NCI-H69 (cell line): ENCODE measurements around the gene PGBD5.

ENCODE experiments used
- DNase-seq: peaks from one replicate; lab custom pipeline; 2025; lab: John Stamatoyannopoulos, UW

Gene PGBD5

DNA sequence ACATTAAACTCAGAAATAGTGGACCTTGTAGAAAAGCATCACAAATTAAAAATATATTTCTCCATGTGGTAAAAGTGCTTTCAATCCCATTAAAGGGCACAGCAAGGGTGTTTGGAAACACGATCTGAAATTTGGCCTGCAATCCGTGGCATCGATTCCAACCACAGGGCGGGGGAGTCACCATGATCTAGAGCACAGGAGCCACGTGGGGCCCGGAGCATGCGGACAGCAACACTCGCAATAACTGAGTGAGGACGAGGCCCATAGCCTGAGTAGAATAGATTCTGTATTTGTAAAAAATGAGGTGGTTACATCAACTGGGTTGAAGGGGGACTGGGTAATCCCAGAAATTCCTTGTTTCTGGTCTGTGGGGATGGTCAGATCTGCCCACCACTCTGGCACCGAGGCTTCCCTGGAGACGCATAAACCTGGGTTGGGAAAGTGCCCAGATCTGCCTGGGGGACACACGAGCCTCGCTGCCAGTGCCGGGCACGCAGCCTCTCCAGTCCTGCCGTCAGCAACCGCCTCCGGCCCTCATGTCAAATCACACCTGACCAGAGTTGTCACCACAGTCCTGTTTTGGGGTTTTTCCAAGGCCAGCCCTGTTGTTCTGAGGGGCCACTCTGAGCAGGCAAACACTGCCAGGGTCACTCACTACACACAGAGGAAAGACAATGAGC lies 104.3 kb downstream of the PGBD5 start:
- DNase-seq, result no peak

DNA sequence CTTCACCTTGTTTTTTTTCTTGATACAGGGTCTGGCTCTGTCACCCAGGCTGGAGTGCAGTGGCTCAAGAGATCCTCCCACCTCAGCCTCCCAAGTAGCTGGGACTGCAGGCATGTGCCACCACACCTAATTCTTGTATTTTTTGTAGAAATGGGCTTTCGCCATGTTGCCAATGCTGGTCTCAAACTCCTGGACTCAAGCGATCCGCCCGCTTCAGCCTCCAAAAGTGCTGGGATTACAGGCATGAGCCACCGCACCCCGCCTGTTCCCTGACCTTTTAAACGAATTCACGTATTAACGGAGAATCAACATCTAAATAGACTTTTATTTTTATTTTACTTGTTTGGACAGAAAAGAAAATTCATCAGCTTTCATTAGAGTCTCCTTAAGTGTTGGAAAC lies 104.8 kb downstream of the PGBD5 start:
- no peak for DNase-seq

DNA sequence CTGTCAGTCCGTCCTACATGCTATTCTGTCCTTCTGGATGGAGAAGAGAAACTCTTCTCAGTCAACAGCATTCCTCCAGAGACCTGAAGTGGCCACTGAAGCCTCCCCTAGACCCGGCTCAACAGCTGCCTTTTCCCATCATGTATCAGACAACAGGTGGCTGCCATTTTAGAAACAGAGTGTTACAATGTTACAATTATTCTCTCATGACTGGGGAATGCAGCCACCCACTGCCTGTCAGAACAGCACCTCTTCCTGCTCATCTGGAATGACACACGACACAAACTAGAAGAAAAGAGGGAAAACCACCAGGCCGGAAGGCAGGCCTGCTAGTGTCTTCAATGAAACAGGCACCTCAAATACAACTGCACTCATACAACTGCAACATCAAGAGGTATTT lies 105.3 kb downstream of the PGBD5 start:
- DNase-seq, result no peak

DNA sequence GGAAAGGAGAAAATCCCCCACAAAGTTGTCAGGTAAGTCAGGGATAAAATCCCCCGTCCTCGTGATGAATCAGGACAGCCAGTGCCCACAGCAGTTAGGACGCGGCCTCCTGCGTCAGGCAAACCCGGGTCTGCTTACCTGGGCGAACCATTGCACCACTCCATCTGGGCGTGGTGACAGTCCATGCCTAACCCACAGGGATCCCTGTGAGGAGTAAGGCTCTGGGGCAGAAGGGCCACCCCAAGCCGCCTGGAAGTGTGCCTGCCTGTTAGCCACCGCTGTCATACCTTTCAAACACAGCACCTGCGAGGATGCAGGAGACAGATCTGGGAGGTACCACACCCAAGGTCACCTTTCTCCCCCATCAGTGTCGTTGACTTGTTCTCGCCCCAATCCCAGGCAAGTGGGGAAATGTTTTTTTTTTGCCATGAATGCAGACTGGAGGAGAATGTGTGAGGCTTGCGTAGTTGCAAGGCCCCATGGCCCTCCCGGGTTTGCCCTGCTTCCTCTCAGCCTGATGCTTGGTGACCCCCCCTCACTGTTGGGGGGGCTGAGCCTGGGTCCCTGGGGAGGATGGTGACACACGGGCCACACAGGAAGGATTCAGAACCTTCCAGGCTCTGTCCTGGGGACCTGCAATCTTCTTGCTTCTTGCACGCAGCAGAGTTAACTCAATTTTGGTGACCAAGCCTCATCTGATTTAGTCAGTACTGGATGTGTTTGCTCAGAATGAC lies 107.0 kb downstream of the PGBD5 start:
- no peak for DNase-seq

DNA sequence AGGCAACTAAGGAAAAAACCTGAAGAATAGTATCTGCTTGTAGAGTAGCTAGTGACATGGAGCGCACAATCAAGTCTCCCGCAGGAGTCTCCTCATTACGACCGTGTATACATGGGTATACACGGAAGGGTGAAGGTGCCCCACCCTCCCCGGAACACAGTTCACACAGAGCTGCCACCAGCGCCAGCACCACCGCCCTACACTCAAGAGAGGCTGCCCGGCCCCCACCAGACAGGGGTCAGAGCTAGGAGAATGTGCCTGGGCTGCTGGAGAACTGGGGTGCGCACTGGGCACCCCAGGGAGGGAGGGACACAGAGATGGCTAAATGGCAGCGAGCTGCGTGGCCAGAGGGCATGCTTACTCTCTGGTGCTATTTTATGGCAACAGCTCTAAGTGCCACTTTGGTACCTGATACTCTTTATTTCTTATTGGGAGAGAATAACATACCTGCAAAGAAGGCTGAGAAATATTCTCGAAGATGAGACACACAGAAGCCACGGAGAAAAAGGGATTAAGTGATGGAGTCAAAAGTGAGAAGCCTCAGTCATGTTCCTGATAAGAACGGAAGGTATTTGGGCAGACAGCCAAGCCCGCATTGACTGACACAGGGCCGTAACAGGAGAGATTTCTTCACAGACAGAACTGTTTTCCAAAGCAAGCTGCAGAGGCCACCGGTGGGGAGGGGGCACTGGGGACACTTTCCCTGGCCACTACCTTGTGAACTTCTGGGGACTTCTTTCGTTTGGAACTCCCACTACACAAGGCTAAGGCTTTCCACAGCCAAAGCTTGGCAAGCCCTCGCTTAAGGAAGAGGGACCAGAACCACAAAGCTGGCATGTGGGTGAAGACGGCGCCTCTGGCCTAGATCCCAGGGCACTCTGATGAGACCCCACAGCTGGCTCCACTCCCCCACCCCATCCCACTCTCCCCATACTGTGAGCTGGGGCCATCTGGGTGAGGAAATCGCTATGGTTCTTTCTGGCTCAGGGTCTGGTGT lies 108.0 kb downstream of the PGBD5 start:
- DNase-seq, result peak; percentile 12

DNA sequence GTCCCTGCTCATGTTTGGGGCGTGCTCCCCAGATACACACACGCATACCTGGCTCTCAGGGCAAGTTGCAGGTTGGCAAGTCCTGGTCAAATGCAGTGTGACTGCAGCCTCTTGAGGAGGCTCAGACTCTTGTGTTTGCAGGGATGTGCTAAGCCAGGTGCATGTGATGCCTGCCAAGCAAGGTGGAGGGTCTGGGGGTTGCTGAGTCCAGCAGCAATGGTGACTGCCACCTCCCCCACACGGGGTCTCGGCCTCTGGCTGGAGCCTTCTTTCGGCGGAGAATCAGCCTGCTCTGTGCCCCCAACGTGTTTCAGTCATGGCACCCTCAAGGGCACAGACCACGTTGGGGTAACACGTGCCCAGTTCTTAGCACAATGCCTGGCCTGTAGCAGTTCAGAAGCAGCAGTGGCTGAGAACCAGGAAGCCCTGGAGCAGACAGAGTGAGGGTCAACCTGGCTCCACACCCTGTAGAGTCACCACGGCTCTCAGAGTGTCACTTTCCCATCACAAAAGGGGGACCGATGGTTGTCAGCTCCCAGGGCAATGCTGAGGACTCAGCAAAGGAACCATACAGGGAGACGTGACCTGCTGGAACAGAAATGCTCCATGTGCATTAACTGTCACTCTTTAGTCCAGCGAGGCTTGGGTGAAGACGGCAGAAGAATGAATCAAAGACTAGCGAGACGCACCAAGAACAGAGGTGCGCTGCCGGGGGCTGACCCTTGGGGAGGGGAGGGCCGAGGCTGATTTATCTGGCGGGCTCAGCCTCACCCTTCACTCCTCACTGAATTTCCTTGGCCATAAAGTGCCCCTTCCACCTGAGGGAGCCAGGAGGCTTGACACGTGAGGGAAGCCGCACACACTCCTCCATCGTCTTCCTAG lies 109.0 kb downstream of the PGBD5 start:
- DNase-seq, result no peak

DNA sequence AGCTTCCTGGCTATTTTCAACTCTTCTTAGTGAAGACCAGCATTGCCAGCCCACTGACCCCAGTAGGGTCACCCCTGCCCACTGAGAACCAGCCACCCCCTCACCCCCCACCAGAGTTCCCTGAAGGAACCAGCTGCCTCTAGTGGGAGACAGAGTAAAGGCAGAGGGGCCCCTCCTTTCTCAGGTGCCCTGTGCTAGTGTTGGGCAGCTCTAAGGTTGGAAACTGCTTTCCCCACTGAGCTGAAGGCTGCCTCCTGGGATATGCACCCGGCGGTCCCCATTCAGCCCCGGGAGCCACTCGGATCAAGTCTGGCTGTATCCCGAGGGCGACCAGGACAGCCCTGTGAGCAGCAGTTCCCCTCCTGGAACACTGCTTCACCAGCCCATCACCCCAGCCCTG lies 111.0 kb downstream of the PGBD5 start:
- DNase-seq, result no peak

DNA sequence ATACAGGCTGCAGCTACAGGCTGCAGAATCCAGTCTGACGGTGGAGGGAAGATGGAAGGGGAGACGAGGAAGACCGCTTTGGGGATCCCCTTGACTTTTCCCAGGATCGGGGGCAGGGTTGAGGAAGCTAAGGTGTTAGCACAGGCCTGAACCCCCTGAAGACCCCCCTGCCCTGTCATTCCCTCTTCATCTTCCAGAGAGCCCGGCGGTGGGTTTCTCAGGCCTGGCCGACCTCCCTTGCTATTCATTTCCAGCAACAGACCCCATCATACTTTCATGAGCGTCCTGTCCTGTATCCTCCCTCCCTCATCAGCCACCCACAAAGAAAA lies 112.0 kb downstream of the PGBD5 start:
- DNase-seq, result no peak

DNA sequence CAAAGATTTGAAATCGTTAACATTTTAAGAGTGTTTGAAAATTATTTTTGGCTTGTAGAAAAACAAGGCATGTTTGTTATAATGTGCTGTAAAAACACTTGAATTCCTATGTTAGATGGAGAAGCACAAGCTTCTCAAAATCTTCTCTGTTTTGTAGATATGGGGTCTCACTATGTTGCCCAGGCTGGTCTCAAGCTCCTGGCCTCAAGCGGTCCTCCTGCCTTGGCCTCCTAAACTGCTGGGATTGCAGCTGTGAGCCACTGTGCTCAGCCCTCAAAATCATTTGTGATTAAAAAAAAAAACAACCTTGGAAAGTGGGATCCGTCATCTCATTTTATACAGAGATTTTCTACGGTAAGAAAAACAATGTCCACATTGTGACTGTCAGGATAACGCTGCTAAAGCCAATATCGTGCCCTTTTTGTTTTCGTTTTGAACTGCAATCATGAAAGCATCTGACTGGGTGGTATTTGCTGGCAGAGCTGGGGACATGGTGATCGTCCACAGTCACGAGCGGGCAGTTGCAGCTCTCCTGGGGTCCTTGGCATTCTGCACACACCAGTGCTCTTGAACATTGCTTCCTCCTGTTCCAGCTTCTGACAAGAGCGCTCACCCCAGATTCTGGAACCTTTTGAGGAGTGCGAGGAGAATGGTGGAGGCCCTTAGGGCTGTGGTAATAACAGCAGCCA lies 112.5 kb downstream of the PGBD5 start:
- no peak for DNase-seq

DNA sequence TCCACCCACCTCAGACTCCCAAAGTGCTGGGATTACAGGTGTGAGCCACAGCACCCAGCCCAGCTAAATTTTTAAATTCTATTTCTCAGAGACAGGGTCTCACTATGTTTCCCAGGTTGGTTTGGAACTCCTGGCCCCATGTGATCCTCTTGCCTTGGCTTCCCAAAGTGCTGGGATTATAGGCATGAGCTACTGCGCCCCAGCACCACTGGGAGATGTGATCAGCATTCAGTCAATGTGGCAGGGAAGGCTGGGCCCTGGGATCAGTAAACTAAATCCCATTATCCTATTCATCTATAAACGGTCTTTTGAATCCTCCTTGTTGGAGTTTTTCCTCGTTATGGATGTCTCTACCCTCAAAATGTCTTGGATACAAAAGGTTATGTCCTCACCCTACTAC lies 113.5 kb downstream of the PGBD5 start:
- DNase-seq, result no peak

DNA sequence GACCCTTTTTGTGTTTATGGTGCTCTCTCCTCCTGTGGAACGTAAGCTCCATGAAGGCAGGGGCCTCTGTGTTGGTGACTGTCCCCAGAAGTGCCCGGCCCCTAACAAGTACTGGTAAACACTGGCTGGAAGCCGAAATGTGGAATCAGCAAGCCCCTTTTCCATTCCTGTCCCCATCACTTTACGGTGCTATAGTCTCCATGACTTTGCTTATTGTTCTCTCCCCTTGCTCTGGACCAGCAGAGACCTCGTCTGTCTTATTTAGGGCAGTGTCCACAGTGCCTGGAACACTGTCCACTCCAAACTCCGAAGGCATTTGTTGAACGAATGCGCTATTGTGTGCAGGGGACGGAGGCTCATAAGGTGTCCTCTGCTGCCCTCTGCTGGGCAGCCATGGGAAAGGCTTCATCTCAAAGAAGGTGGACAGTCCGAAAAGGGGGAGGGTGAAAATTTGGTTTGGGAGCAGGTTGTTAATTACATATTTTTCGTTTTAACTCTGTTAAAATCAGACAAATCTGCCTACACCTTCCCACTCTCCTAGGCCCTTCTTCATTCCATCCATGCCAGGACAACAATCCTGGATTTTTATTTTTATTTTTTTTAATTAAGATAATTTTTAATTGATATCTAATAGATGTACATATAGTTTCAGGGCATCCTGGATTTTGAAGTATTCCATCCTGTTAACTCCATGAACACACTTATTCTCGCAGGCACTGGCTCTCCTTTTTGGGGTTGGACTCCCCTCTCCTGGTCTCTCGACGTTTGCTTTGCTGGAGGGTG lies 115.6 kb downstream of the PGBD5 start:
- DNase-seq, result peak; percentile 81

DNA sequence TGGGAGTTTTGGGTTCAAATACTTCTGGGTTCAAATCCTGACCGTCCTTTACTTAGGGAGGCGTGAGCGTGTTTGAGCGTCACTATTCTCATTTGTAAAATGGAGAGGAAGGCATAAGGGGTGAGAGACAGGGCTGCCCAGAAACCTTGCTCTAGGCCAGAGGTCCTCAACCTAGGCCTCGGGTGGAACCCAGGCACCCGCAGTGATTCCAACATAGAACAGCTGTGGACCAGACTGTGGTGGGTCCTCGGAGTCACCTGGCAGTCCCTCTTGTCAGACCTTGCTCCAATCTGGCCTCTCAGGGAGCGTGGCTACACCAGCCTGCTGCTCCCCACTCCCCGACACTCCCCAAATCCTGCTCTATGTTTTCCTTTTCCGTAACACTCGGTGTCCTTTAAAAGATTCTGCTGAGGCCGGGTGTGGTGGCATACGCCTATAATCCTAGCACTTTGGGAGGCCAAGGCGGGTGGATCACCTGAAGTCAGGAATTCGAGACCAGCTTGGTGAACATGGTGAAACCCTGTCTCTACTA lies 116.4 kb downstream of the PGBD5 start:
- no peak for DNase-seq

DNA sequence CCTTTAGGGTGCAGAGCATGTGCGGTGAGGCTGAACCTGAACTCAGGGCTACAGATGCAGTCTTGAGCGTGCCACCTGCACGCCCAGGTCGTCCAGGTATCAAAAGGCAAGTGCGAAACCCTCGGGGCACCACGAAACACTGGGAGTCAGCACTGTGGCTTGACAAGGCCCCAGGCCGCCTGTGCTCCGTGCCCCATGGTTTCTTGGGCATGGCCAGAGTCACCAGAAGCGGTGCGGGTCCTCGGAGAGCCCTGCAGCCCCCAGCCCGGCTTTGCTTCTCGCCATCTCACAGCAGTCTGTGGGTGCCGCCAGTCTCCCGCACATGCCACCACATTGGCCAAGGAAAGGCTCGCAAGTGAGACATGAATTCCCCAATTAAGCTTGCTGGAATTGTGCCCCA lies 117.3 kb downstream of the PGBD5 start:
- no peak for DNase-seq

DNA sequence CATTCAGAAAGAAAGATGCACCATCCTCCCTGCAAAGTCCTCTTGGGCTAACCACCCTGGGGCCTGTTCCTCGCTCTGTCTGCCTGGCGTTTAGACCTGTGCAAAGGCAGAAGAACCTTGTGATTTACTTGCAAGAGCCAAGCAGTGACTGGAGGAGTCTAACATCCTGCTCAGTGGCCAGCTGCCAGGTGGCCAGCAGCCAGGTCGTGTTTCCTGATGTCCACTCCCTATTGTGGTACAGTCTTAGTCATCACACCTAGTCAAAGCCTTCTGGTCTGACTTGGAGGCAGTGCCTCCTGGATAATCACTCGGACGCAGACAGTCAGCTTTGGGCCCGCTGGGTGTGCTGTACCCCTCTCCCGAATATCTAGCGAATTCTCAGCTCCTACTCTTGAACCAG lies 118.1 kb downstream of the PGBD5 start:
- DNase-seq, result peak; percentile 72

DNA sequence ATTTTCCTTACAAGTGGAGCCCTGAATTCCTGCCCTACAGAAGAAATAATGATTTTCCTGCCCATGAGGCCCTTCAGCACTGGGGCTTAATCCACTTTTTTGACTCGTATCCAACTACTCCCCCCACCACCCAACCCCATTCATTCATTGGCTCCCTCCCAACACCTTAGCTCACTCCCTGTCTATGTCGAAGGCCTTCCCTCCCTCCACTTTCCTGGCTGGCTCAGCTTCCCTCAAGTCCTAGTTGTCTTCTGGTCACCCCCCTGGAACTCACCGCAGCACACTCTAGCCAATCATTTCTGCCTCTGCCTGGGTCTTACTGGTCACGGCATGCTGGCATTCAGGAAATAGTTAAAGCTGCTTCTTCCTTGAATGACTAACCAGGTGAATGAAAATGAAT lies 118.9 kb downstream of the PGBD5 start:
- DNase-seq, result no peak

DNA sequence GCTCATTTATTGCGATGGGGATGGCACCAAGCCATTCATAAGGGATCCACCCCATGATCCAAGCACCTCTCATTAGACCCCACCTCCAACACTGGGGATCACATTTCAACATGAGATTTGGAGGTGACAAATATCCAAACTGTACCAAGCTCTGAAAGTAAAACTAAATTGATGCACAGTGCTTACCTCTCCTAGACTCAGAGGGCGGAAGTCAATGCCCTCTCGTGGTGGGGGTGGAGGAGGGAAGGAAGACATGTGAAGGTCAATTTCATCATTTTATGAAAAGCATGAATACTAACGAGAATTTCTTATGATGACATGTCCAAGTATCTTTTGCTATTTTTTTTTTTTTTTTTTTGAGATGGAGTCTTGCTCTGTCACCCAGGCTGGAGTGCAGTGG lies 120.0 kb downstream of the PGBD5 start:
- no peak for DNase-seq

DNA sequence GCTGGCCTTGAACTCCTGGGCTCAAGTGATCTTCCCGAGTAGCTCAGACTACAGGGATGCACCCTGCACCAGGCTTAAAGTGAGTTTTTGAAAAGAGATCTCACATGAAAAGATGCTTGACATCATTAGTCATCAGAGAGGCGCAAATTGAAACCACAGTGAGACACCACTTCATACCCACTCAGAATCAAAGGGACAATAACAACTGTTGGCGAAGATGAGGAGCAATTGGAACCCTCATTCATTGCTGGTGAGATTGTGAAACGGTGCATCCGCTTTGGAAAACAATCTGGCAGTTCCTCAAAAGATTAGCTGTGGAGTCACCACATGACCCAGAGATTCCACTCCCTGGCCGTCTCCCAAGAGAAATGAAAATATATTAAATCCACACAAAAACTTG lies 122.3 kb downstream of the PGBD5 start:
- no peak for DNase-seq

DNA sequence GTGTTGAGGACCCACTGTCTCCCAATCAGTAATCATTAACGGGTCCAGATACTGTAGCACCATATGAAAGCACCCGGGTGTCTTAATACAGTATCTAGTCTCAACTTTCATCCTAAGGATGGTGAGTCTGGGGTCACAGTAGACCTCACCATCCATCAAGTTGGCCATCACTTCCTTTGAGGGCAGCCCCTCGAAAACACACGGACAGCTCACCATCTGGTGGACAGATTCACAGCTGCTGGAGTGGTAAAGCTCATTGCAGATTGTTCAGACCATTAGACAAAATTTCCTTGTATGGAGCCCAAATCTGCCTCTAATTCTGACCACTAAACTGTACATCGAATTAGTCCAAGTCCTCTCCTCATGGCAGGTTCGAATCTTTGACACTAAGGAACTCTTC lies 123.1 kb downstream of the PGBD5 start:
- DNase-seq, result peak; percentile 10

DNA sequence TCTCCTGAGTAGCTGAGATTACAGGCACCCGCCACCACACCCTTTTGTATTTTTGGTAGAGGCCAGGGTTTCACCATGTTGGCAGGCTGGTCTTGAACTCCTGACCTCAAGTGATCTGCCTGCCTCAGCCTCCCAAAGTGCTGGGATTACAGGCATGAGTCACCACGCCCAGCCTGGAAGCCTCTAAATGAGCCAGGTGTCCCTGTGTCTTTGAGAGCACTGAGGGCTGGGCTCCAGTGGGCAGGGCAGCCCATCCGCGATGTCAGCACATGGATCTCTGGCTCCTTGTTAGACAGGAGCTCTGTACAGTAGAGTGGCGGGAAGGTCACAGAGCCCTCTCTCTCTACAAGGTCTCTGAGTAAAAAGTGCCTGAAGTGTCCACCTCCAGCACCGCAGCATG lies 124.3 kb downstream of the PGBD5 start:
- DNase-seq, result peak; percentile 43

DNA sequence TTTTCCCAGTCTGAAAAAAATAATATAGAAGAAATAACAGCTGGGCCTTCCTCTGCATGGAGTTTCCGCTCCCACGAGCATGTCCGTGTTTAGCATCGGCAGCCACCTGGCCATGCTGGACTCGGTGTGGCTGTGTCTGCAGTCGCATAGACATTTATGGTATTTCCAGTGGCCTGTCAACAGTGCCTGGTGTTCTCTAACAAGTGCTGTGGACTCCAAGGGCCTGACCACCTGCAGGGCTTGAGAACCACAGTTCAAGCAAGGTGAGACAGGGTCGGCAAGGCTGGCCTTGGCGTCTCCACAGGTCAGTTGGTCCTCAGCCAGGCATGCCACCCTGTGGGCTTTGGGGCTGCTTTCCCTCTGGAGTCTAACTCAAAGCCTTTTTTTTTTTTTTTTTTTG lies 124.8 kb downstream of the PGBD5 start:
- no peak for DNase-seq
